ENCODE data around the gene AMMECR1.
"Not testable (repeated sequence)": the region's sequence is repeated elsewhere in the genome, so short reads cannot be mapped to it uniquely, and the experiment has no call there.

AMMECR1 gene

GRCh38 chrX:110251961-110252360 lies 65.9 kb downstream of the AMMECR1 start:
- no peak for DNase-seq

- no peak for DNase-seq
Measured at GRCh38 chrX:110251526-110251925, 66.4 kb downstream of the AMMECR1 start.

DNA sequence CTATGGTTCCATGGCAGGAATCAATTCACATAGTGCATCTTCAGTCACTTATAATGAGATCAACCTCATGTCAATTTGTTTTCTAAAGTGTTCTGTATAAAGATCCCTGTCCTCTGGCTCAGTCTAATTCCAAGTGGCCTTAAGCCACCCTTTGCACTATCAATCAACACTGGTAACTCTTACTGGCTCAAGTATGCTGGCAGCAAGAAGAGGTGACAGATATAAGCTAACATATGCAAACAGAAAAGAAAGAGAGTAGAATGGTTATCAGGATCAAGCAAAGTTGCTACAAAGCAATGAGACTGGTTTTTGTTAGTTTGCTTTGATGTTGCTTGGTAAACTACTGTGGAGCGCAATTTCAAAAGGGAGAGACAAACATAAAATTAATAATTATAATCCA lies 67.0 kb downstream of the AMMECR1 start:
- no peak for DNase-seq

- no peak for DNase-seq
Measured at GRCh38 chrX:110248578-110248977, 69.3 kb downstream of the AMMECR1 start.

- DNase-seq = no peak
Measured at GRCh38 chrX:110245011-110245410, 72.9 kb downstream of the AMMECR1 start.

GRCh38 chrX:110242371-110242770 lies 75.5 kb downstream of the AMMECR1 start:
- no peak for DNase-seq

DNA sequence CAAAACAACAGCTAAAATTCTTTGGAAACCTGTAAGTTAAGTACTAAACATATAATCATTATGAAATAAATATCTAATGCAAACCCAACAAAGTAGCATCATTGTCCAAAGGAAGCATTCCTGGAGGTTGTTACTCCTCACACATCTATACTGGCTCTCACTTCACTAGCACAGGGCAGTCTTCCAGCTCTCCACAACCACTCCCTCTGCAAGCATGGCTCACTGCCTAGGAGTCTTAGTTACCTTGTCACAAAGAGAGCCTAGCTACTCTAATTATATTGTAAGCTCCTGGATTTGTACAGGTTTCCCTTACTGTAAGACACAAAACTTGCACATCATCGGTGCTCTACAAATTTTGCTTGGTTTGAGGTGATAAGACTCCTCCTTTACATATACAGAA lies 76.1 kb downstream of the AMMECR1 start:
- no peak for DNase-seq

DNA sequence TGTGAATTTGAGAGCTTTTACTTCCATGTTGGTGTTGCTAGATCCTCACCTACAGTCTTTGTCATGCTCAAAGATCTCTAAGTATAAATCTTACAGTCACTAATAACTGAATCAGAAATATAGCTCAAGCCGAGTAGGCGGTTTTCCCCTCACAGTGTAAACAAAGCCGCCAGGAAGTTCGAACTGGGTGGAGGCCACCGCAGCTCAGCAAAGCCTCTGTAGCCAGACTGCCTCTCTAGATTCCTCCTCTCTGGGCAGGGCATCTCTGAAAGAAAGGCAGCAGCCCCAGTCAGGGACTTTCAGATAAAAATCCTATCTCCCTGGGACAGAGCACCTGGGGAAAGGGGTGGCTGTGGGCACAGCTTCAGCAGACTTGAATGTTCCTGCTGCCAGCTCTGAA lies 79.6 kb downstream of the AMMECR1 start:
- not testable (repeated sequence) for DNase-seq

GRCh38 chrX:110231485-110231884 lies 86.4 kb downstream of the AMMECR1 start:
- DNase-seq = not testable (repeated sequence)

DNA sequence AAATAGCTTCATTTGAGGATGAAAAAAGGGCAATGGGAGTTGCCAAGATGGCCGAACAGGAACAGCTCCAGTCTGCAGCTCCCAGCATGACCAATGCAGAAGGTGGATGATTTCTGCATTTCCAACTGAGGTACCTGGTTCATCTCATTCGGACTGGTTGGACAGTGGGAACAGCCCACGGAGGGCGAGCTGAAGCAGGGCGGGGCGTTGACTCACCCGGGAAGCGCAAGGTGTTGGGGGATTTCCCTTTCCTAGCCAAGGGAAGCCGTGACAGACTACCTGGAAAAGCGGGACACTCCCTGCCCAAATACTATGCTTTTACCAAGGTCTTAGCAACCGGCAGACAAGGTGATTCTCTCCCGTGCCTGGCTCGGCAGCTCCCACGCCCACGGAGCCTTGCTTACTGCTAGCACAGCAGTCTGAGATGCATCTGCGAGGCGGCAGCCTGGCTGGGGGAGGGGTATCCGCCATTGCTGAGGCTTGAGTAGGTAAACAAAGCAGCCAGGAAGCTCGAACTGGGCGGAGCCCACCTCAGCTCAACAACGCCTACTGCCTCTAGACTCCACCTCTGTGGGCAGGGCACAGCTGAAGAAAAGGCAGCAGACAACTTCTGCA lies 88.3 kb downstream of the AMMECR1 start:
- not testable (repeated sequence) for DNase-seq

GRCh38 chrX:110228453-110228852 lies 89.4 kb downstream of the AMMECR1 start:
- DNase-seq = no peak

DNA sequence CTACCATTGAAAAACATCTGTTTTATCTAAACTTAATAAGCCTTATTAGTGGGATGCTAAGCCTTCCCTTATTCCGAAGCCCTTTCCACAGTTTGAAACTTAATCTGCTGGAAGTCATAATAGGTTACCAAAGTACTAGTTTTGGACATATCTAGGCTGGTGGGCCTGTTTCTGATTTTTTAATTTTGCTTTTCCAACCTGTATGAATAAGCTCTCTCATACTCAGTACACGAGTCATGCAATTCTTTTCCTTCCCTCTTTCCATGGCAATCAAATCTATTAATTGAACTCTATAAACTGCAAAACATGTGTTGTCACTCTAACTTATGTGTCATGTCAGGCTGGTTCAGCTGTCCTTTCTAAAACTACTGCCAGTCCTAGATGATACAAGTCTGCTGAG lies 91.0 kb downstream of the AMMECR1 start:
- no peak for DNase-seq

- no peak for DNase-seq
Measured at GRCh38 chrX:110224926-110225617, 92.8 kb downstream of the AMMECR1 start.

GRCh38 chrX:110222497-110223257 lies 95.2 kb downstream of the AMMECR1 start:
- DNase-seq = no peak

- DNase-seq = no peak
Measured at GRCh38 chrX:110219920-110220319, 98.0 kb downstream of the AMMECR1 start.

- DNase-seq = no peak
Measured at GRCh38 chrX:110218591-110218990, 99.3 kb downstream of the AMMECR1 start.

- DNase-seq = no peak
Measured at GRCh38 chrX:110216027-110216426, 101.9 kb downstream of the AMMECR1 start.

DNA sequence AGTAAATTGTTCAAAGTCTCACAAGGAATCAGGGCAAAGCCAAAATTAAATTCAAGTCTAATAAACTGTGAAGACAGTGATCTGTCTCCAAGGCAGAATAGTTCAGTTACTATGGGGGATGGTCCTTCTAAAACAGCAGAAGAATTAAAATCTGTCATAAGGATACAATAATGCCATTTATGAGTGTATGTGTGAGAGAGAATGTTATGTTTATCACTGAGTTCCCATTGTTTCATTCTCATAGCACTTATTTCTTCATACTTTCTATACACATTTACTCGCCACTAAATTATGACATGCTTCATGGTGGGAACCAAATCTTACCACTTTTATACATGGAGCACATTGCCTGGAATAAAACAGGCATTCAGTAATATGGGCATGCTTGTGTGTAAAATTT lies 102.5 kb downstream of the AMMECR1 start:
- DNase-seq = no peak

GRCh38 chrX:110214684-110215083 lies 103.2 kb downstream of the AMMECR1 start:
- DNase-seq = no peak

- no peak for DNase-seq
Measured at GRCh38 chrX:110213183-110213582, 104.7 kb downstream of the AMMECR1 start.

DNA sequence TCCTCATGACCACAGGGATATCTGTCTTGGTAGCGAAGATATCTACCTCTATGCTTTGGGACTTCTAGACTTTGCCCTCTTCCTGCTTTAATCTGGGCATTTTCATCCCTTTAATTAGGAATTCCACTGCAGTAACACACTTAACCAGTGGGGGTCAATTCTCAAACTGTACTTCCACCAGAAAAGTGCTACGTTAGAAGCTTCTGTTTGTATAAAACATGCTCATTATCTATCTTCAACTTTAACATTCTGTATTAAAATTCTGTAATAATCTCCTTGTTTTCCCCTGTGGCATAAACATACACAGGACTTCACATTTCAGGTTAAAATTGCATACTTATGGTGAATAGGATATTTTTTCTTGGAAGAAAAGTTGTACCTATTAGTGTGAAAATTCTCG lies 105.6 kb downstream of the AMMECR1 start:
- DNase-seq = no peak

DNA sequence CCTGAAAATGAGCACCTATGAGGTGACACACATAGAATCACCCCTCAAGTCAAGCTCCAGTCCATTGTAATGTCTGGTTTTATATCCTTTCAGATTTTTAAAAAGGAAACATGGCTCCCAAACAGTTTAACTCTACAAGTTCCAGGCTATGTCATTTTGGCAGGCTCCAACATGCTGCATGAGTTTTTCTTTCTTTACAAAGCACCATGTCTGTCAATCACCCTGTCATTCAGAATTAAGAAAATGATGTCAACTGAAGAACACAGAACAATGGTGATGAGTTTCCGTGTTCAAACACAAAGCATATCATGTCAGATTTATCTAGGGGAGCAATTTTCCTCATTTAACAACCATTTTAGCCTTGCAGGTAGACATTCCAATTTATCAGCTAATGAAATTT lies 106.5 kb downstream of the AMMECR1 start:
- DNase-seq = no peak

- peak; percentile 58 for DNase-seq
Measured at GRCh38 chrX:110210417-110211139, 107.3 kb downstream of the AMMECR1 start.

Measured in DMS 273 treated with DMSO at 0.1 percent for 48 hours (cell line).